ENCODE measurements around the gene TLDC2.
A peak's percentile ranks its signal among the peaks of the same experiment; 100 is the strongest.
"Not testable (repeated sequence)": the region's sequence is repeated elsewhere in the genome, so short reads cannot be mapped to it uniquely, and the experiment has no call there.

TLDC2 gene

GRCh38 chr20:36875702-36876472 is at the start of gene TLDC2:
TSS of gene TLDC2 (plus strand) at chr20:36876138. CDS start at chr20:36876175, 37 bp downstream.
- Histone ChIP-seq H3K27ac (ENCODE audit: low read length) (no peak within 1 kb of the TSS), H3K9ac (ENCODE audit: low read depth, low read length) (no peak within 1 kb of the TSS), H3K36me3 (ENCODE audit: insufficient read depth, low read depth, low read length) (no peaks in the 10 kb centered on the region), H3K9me3 (ENCODE audit: insufficient read depth, low read depth, low read length) (no peaks in the 10 kb centered on the region), H3K4me3 (ENCODE audit: low read length) (no peak within 1 kb of the TSS), H3K4me1 (ENCODE audit: insufficient read depth, low read length) (no peaks in the 10 kb centered on the region), H3K27me3 (ENCODE audit: insufficient read depth, low read length) (no peaks in the 10 kb centered on the region)

DNA sequence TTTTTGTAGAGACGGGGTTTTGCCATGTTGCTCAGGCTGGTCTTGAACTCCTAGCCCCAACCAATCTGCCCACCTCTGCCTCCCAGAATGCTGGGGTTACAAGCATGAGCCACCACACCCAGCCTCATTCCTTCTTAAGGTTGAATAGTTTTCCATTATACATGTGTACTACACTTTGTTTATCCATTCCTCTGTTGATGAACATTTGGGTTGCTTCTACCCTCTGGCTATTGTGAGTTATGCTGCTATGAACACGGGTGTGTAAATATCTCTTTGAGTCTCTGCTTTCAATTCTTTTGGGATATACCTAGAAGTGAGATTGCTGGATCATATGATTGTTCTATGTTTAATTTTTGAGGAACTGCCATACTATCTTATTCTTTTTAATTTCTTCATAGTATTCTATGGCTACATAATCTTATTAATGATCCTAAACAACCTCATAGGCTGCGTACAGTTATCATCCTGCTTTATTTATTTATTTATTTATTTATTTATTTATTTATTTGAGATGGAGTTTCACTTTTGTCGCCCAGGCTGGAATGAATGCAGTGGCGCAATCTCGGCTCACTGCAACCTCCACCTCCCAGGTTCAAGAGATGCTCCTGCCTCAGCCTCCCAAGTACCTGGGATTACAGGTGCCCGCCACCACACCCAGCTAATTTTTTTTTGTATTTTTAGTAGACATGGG is 49.2 kb upstream of the TLDC2 start:
- peaks cover 3% of the 10 kb centered on the region; the same call in 1 of the 2 replicates for H3K4me1 ChIP-seq (ENCODE audit: insufficient read depth, low read length)
- H3K27ac ChIP-seq (ENCODE audit: low read length), result no peak overlapping the region
- H3K27me3 ChIP-seq (ENCODE audit: insufficient read depth, low read length), result no peaks in the 10 kb centered on the region
- H3K9ac ChIP-seq (ENCODE audit: low read depth, low read length), result no peak overlapping the region
- H3K4me3 ChIP-seq (ENCODE audit: low read length), result no peak overlapping the region
- H3K9me3 ChIP-seq (ENCODE audit: insufficient read depth, low read depth, low read length), result no peaks in the 10 kb centered on the region
- H3K36me3 ChIP-seq (ENCODE audit: insufficient read depth, low read depth, low read length), result peaks cover 47% of the 10 kb centered on the region

DNA sequence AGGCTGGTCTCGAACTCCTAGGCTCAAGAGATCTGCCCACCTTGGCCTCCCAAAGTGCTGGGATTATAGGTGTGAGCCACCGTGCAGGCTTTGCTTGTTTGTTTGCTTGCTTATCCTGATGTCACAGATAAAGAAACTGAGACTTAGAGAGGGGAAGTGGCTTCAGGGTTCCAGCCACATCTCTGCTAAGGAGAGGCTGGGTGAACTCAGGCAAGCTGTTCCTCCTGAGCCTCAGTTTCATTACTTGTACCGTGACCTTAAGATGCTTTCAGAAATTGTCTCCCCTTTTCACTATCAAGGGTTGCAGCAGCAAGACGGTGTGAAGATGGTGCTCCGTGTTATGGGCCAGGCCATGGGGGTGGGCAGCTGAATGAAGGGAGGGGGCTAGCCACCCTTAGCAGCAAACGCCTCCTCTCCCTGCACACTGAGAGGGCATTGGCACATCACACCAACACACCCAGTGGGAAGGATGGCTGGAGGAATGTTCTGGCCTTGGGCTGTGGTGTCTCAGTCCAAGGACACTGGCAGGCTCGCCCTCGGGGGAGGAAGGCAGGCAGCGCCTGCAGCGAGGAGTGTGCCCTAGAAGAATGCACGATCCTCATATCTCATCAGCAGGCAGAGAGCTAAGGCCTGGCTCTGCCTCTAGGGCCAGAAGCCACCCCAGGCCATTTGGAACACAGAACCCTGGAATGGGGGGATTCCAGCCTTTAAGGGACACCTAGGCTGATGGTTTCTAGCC is 48.2 kb upstream of the TLDC2 start:
- Histone ChIP-seq H3K9ac (ENCODE audit: low read depth, low read length) (no peak overlapping the region), H3K4me3 (ENCODE audit: low read length) (no peak overlapping the region), H3K27ac (ENCODE audit: low read length) (no peak overlapping the region), H3K27me3 (ENCODE audit: insufficient read depth, low read length) (no peaks in the 10 kb centered on the region), H3K9me3 (ENCODE audit: insufficient read depth, low read depth, low read length) (no peaks in the 10 kb centered on the region), H3K36me3 (ENCODE audit: insufficient read depth, low read depth, low read length) (peaks cover 47% of the 10 kb centered on the region), H3K4me1 (ENCODE audit: insufficient read depth, low read length) (no peaks in the 10 kb centered on the region)

GRCh38 chr20:36830791-36831691 is 44.9 kb upstream of the TLDC2 start:
- H3K4me1 ChIP-seq (ENCODE audit: insufficient read depth, low read length), result no peaks in the 10 kb centered on the region
- H3K4me3 ChIP-seq (ENCODE audit: low read length), result no peak overlapping the region
- no peak overlapping the region for H3K27ac ChIP-seq (ENCODE audit: low read length)
- peaks cover 36% of the 10 kb centered on the region for H3K36me3 ChIP-seq (ENCODE audit: insufficient read depth, low read depth, low read length)
- no peak overlapping the region for H3K9ac ChIP-seq (ENCODE audit: low read depth, low read length)
- H3K9me3 ChIP-seq (ENCODE audit: insufficient read depth, low read depth, low read length), result no peaks in the 10 kb centered on the region
- no peaks in the 10 kb centered on the region for H3K27me3 ChIP-seq (ENCODE audit: insufficient read depth, low read length)

GRCh38 chr20:36832791-36833190 is 43.1 kb upstream of the TLDC2 start:
- Histone ChIP-seq H3K36me3 (ENCODE audit: insufficient read depth, low read depth, low read length) (peaks cover 28% of the 10 kb centered on the region), H3K4me3 (ENCODE audit: low read length) (no peak overlapping the region), H3K4me1 (ENCODE audit: insufficient read depth, low read length) (no peaks in the 10 kb centered on the region), H3K27ac (ENCODE audit: low read length) (no peak overlapping the region), H3K27me3 (ENCODE audit: insufficient read depth, low read length) (no peaks in the 10 kb centered on the region), H3K9me3 (ENCODE audit: insufficient read depth, low read depth, low read length) (no peaks in the 10 kb centered on the region), H3K9ac (ENCODE audit: low read depth, low read length) (no peak overlapping the region)

DNA sequence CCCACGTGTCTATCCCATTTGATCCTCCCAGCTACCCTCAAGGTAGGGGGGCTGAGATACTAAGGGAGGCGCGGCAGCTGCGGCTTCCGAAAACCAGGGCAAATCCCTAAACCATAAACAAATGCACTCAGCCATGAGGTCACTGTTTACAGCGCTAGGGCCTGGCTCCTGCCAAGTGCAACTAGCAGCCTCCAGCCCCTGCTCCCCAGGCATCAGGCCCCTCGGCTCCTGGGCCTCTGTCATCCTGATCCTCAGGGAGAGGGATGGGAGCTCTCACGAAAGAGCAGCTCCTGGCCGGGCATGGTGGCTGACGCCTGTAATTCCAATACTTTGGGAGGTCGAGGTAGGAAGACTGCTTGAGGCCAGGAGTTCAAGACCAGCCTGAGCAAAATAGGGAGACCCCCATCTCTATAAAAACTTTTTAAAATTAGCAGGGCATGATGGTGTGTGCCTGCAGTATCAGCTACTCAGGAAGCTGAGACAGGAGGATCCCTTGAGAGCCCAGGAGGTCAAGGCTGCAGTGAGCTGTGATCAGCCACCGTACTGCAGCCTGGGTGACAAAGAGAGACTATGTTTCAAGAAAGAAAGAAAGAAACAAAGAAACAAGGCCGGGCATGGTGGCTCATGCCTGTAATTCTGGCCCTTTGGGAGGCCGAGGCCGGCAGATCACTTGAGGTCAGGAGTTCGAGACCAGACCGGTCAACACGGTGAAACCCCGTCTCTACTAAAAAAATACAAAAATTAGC is 42.5 kb upstream of the TLDC2 start:
- H3K27ac ChIP-seq (ENCODE audit: low read length), result no peak overlapping the region
- peaks cover 28% of the 10 kb centered on the region for H3K36me3 ChIP-seq (ENCODE audit: insufficient read depth, low read depth, low read length)
- H3K9me3 ChIP-seq (ENCODE audit: insufficient read depth, low read depth, low read length), result no peaks in the 10 kb centered on the region
- no peaks in the 10 kb centered on the region for H3K4me1 ChIP-seq (ENCODE audit: insufficient read depth, low read length)
- no peaks in the 10 kb centered on the region for H3K27me3 ChIP-seq (ENCODE audit: insufficient read depth, low read length)
- no peak overlapping the region; the same call in 1 of the 2 replicates for H3K9ac ChIP-seq (ENCODE audit: low read depth, low read length)
- H3K4me3 ChIP-seq (ENCODE audit: low read length), result no peak overlapping the region

- Histone ChIP-seq H3K9me3 (ENCODE audit: insufficient read depth, low read depth, low read length) (no peaks in the 10 kb centered on the region), H3K27me3 (ENCODE audit: insufficient read depth, low read length) (no peaks in the 10 kb centered on the region), H3K27ac (ENCODE audit: low read length) (peak overlapping the region; percentile 82), H3K9ac (ENCODE audit: low read depth, low read length) (peak overlapping the region; percentile 82; the same call in 1 of the 2 replicates), H3K36me3 (ENCODE audit: insufficient read depth, low read depth, low read length) (peaks cover 24% of the 10 kb centered on the region), H3K4me3 (ENCODE audit: low read length) (no peak overlapping the region; the same call in 1 of the 2 replicates), H3K4me1 (ENCODE audit: insufficient read depth, low read length) (no peaks in the 10 kb centered on the region)
These were observed 40.9 kb upstream of the TLDC2 start for GRCh38 chr20:36835025-36835424.

GRCh38 chr20:36835453-36836198 is 40.3 kb upstream of the TLDC2 start:
- H3K27ac ChIP-seq (ENCODE audit: low read length), result peak overlapping the region; percentile 82
- H3K27me3 ChIP-seq (ENCODE audit: insufficient read depth, low read length), result no peaks in the 10 kb centered on the region
- peak overlapping the region; percentile 51 for H3K4me3 ChIP-seq (ENCODE audit: low read length)
- H3K9ac ChIP-seq (ENCODE audit: low read depth, low read length), result peak overlapping the region; percentile 82; the same call in 1 of the 2 replicates
- no peaks in the 10 kb centered on the region for H3K4me1 ChIP-seq (ENCODE audit: insufficient read depth, low read length)
- no peaks in the 10 kb centered on the region for H3K9me3 ChIP-seq (ENCODE audit: insufficient read depth, low read depth, low read length)
- H3K36me3 ChIP-seq (ENCODE audit: insufficient read depth, low read depth, low read length), result peaks cover 18% of the 10 kb centered on the region

- Histone ChIP-seq H3K9ac (ENCODE audit: low read depth, low read length) (peak overlapping the region; percentile 33; the same call in 1 of the 2 replicates), H3K36me3 (ENCODE audit: insufficient read depth, low read depth, low read length) (peaks cover 16% of the 10 kb centered on the region), H3K4me3 (ENCODE audit: low read length) (no peak overlapping the region), H3K27ac (ENCODE audit: low read length) (no peak overlapping the region), H3K9me3 (ENCODE audit: insufficient read depth, low read depth, low read length) (no peaks in the 10 kb centered on the region), H3K4me1 (ENCODE audit: insufficient read depth, low read length) (no peaks in the 10 kb centered on the region), H3K27me3 (ENCODE audit: insufficient read depth, low read length) (no peaks in the 10 kb centered on the region)
These were observed 39.2 kb upstream of the TLDC2 start for GRCh38 chr20:36836591-36837269.

- H3K9me3 ChIP-seq (ENCODE audit: insufficient read depth, low read depth, low read length); H3K4me3 ChIP-seq (ENCODE audit: low read length); H3K27ac ChIP-seq (ENCODE audit: low read length); H3K4me1 ChIP-seq (ENCODE audit: insufficient read depth, low read length); H3K27me3 ChIP-seq (ENCODE audit: insufficient read depth, low read length); H3K9ac ChIP-seq (ENCODE audit: low read depth, low read length): not testable (repeated sequence)
- H3K36me3 ChIP-seq (ENCODE audit: insufficient read depth, low read depth, low read length), result peaks cover 16% of the 10 kb centered on the region; the same call in 1 of the 2 replicates
These were observed 37.6 kb upstream of the TLDC2 start for GRCh38 chr20:36838376-36838775.
